GM12892 (cell line): Measurements from ENCODE around the gene APOL1.

Experiments used
- POLR2A ChIP-seq: IDR thresholded peaks from 2 replicates; pipeline ENCODE4 v1.6.1; 2011; ENCODE audit warnings: low read depth, low read length, control low read depth
- POLR2AphosphoS5 ChIP-seq: IDR thresholded peaks from 2 replicates; pipeline ENCODE4 v1.6.1; 2011; ENCODE audit warnings: low read depth, low read length, control low read depth
- TAF1 ChIP-seq: IDR thresholded peaks from 2 replicates; pipeline ENCODE4 v1.6.1; 2011; ENCODE audit warnings: low read depth, mild to moderate bottlenecking, control low read depth, low read length, borderline replicate concordance

- no peak for TF ChIP-seq POLR2A
- TF ChIP-seq TAF1, result no peak
- peak; percentile 46; the same call in 1 of the 2 replicates for TF ChIP-seq POLR2AphosphoS5
These were observed 27.4 kb downstream of the APOL1 start for GRCh38 chr22:36280379-36280778.
